GM19351 (cell line): Measurements from ENCODE around the gene MAP2K4.
"Not testable (repeated sequence)": the region's sequence is repeated elsewhere in the genome, so short reads cannot be mapped to it uniquely, and the experiment has no call there.

Source experiments
- ATAC-seq: cut with Tn5 transposase; IDR thresholded peaks from one replicate; pipeline ENCODE4 v1.9.1; 2021; ENCODE audit warnings: mild to moderate bottlenecking, moderate library complexity; ENCODE audit not compliant: unreplicated experiment

The MAP2K4 gene

GRCh38 chr17:12137859-12138258 lies 117.2 kb downstream of the MAP2K4 start:
- no peak for ATAC-seq

- ATAC-seq: no peak
Measured at GRCh38 chr17:12140685-12141084, 120.0 kb downstream of the MAP2K4 start.

- ATAC-seq: not testable (repeated sequence)
Measured at GRCh38 chr17:12162187-12162586, 141.5 kb downstream of the MAP2K4 start.

- ATAC-seq: no peak
Measured at GRCh38 chr17:12164085-12164484, 143.4 kb downstream of the MAP2K4 start.

- no peak for ATAC-seq
Measured at GRCh38 chr17:12178644-12179330, 158.1 kb downstream of the MAP2K4 start.

GRCh38 chr17:12180644-12181261 lies 160.1 kb downstream of the MAP2K4 start:
- ATAC-seq: peak; percentile 61

- no peak for ATAC-seq
Measured at GRCh38 chr17:12187658-12188057, 167.0 kb downstream of the MAP2K4 start.

GRCh38 chr17:12193144-12193735 lies 172.6 kb downstream of the MAP2K4 start:
- no peak for ATAC-seq
